ENCODE results near the gene GPC6.

Gene GPC6

DNA sequence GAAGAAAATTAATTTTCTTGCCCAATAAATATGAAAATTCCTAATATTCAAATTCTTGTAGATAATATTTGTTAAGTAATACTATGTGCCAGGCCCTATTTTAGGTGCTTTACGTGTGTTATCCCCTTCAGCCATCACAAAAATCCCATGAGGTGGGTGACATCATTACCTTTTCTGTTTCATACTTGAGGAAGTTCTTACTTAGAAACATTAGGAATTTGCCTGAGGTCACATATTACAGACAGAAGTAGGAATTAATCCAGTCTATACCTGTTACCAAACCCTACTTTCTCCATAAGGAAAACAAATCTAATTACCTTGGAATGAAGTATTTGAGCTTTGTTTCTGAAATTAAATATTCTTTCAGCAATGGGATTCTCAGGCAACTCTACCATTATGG is 336.1 kb downstream of the GPC6 start:
- no peak overlapping the region for H3K27ac ChIP-seq
- TF ChIP-seq, protein P1, sequence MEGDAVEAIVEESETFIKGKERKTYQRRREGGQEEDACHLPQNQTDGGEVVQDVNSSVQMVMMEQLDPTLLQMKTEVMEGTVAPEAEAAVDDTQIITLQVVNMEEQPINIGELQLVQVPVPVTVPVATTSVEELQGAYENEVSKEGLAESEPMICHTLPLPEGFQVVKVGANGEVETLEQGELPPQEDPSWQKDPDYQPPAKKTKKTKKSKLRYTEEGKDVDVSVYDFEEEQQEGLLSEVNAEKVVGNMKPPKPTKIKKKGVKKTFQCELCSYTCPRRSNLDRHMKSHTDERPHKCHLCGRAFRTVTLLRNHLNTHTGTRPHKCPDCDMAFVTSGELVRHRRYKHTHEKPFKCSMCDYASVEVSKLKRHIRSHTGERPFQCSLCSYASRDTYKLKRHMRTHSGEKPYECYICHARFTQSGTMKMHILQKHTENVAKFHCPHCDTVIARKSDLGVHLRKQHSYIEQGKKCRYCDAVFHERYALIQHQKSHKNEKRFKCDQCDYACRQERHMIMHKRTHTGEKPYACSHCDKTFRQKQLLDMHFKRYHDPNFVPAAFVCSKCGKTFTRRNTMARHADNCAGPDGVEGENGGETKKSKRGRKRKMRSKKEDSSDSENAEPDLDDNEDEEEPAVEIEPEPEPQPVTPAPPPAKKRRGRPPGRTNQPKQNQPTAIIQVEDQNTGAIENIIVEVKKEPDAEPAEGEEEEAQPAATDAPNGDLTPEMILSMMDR (IDR thresholded peaks at IDR 0.05; ENCODE audit: low read depth, low read length, missing control alignments), result no peak
- in situ Hi-C loops (cut with HindIII; ENCODE audit: low pct_ligation_motif_present, low sequenced_read_pairs), result no loop called here
- H3K4me3 ChIP-seq (ENCODE audit: low read depth, low read length), result no peak overlapping the region
- H3K27me3 ChIP-seq (replicated peaks), result no peaks in the 10 kb centered on the region
- H3K36me3 ChIP-seq (replicated peaks), result no peaks in the 10 kb centered on the region
- DNase-seq, result no peak

DNA sequence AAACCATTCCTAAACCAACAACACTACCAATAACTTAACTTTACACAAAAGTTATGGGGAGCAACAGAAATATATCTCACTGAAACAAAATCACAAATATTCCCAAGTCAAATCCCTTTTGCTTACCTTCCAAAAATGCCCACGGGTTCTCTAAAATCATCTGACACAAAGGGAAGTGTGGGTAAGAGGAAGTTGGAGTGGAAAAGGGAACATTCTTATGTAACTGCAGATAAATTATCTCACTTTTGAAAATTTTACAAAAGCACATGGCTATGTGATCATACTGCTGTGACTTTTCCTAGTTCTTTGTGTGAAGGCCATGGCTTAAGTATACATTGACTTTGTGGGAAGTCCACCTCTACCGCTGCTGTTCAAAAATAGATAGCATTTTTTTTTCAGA is 350.5 kb downstream of the GPC6 start:
- in situ Hi-C loops (cut with HindIII; ENCODE audit: low pct_ligation_motif_present, low sequenced_read_pairs), result no loop called here
- Histone ChIP-seq H3K27me3 (replicated peaks) (no peaks in the 10 kb centered on the region), H3K27ac (no peak overlapping the region), H3K36me3 (replicated peaks) (no peaks in the 10 kb centered on the region), H3K4me3 (ENCODE audit: low read depth, low read length) (no peak overlapping the region)
- TF ChIP-seq, protein P1 (IDR thresholded peaks at IDR 0.05; ENCODE audit: low read depth, low read length, missing control alignments), result no peak
- DNase-seq, result no peak

DNA sequence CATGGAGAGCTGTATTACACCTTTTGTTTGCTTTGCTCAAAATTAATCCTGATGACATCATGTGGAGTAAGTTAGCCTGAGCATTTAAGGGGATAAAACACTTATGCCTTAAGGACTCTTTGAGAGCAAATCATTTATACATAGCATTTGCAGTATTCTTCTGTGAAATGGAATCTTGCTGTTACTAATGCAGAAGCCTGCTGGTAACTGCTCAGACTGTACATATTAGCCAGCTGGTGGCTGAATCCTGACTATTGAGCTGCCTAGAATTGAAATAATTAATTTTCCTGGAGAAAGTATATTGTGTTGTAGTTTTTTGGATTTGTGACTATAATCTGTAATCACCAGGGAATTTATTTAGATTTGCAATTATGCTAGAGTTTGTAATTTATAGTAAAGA is 363.2 kb downstream of the GPC6 start:
- no peak overlapping the region for H3K4me3 ChIP-seq (ENCODE audit: low read depth, low read length)
- H3K27me3 ChIP-seq (replicated peaks), result no peaks in the 10 kb centered on the region
- no peaks in the 10 kb centered on the region for H3K36me3 ChIP-seq (replicated peaks)
- TF ChIP-seq, protein P1 (IDR thresholded peaks at IDR 0.05; ENCODE audit: low read depth, low read length, missing control alignments), result no peak
- in situ Hi-C loops (cut with HindIII; ENCODE audit: low pct_ligation_motif_present, low sequenced_read_pairs), result no loop called here
- no peak for DNase-seq
- H3K27ac ChIP-seq, result no peak overlapping the region

DNA sequence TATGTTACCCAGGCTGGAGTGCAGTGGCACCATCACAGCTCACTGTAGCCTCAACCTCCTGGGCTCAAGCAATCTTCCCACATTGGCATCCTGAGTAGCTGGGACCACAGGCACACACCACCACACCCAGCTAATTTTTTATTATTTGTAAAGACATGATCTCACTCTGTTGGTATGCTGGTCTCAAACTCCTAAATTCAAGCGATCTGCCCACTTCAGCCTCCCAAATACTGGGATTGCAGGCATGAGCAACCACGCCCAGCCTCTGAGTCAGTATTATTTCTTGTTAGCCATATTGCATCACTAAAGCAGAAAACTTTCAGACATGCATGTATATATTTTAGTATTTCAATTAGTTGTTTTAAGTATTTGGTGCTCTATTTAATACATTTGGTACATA is 376.4 kb downstream of the GPC6 start:
- no peaks in the 10 kb centered on the region for H3K36me3 ChIP-seq (replicated peaks)
- DNase-seq, result peak; percentile 80
- H3K4me3 ChIP-seq (ENCODE audit: low read depth, low read length), result no peak overlapping the region
- TF ChIP-seq, protein P1 (IDR thresholded peaks at IDR 0.05; ENCODE audit: low read depth, low read length, missing control alignments), result no peak
- no peaks in the 10 kb centered on the region for H3K27me3 ChIP-seq (replicated peaks)
- H3K27ac ChIP-seq, result no peak overlapping the region
- in situ Hi-C loops (cut with HindIII; ENCODE audit: low pct_ligation_motif_present, low sequenced_read_pairs), result no loop called here

DNA sequence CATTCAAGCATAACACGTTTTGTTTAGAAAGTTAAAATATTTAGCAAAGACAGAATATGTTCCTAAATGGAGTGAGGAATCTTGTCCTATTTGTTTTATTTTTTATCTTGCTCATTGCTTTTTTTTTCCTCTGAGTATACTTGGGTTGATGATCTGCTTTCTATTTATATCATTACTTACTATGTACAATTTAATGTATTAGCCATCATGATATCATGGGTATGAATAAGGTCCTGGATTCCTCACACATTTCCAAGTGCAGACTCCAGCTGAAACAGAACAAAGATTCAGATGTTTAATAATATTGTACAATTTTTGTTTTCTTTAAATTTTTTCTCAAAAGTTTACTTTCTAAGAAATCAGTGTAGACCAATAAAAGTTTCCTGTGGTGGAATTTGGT is 388.2 kb downstream of the GPC6 start:
- no peak for DNase-seq
- TF ChIP-seq, protein P1 (IDR thresholded peaks at IDR 0.05; ENCODE audit: low read depth, low read length, missing control alignments), result no peak
- H3K4me3 ChIP-seq (ENCODE audit: low read depth, low read length), result no peak overlapping the region
- in situ Hi-C loops (cut with HindIII; ENCODE audit: low pct_ligation_motif_present, low sequenced_read_pairs), result no loop called here
- H3K27me3 ChIP-seq (replicated peaks), result no peaks in the 10 kb centered on the region
- H3K36me3 ChIP-seq (replicated peaks), result no peaks in the 10 kb centered on the region
- no peak overlapping the region for H3K27ac ChIP-seq

DNA sequence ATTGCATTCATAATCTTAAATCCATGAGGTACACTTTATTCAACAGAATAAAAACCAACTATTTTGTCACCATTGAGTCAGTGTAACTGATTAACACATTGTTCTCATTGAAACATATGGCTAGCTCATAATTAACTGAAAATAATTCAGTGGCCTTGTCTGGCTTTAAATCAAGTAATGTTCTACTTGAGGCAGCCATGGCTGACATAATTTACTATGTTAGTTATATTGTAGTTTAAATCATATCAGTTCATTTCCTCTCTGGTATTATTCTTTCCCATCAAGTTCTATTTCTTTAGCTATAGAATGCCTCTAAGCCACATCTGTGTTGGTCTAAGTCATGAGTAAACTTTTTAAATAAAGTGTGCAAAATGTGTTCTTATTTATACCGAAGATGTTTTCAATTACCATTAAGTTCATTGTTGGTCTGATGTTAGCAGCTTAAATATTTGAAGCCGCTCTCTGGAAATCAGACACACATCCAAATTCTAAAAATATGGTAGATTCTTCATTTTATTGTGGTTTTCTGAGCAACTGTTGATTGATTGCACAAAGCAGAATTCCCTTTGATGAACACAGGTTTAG is 393.7 kb downstream of the GPC6 start:
- Histone ChIP-seq H3K27ac (no peak overlapping the region), H3K27me3 (replicated peaks) (no peaks in the 10 kb centered on the region), H3K4me3 (ENCODE audit: low read depth, low read length) (no peak overlapping the region), H3K36me3 (replicated peaks) (no peaks in the 10 kb centered on the region)
- in situ Hi-C loops (cut with HindIII; ENCODE audit: low pct_ligation_motif_present, low sequenced_read_pairs), result no loop called here
- DNase-seq, result no peak
- TF ChIP-seq, protein P1 (IDR thresholded peaks at IDR 0.05; ENCODE audit: low read depth, low read length, missing control alignments), result no peak

Data from brain microvascular endothelial cell (primary cell).